IMR-90 (cell line): Measurements from ENCODE around the gene TMEM54. TPM values are rescaled to one million over a fixed set of nuclear protein-coding genes. Genes with fewer than 3 reads are reported as not detected.

ENCODE experiments used
- ATAC-seq: fragments of 200-7000 bp; cut with Tn5 transposase; 2 replicates; pipeline ENCODE4 v1.9.1; 2020; ENCODE audit warnings: low read depth, mild to moderate bottlenecking, moderate library complexity
- BruUV-seq: library from RNA; stranded (reverse); fragments of 400-500 nt; replicated peaks from 2 replicates; lab custom pipeline; 2021; lab: Mats Ljungman, UMichigan
- CTCF ChIA-PET: fragments of 300-600 bp; formaldehyde crosslinking; extraction: SDS; loops from one replicate; lab custom pipeline; 2021; ENCODE audit warnings: antibody characterized with exemption; lab: Yijun Ruan, JAX
- POLR2A ChIA-PET: fragments of 300-600 bp; sonication (Branson Sonifier 250); formaldehyde crosslinking; loops from one replicate; lab custom pipeline; 2022; ENCODE audit warnings: antibody characterized with exemption; ENCODE audit not compliant: unreplicated experiment; lab: Charles Lee
- DNase-seq: peaks from one replicate; pipeline ENCODE4 v3.0.0; 2013
- H2AFZ ChIP-seq: replicated peaks from 2 replicates; pipeline ENCODE3; 2013; ENCODE audit warnings: low read length, mild to moderate bottlenecking; ENCODE audit not compliant: poor library complexity
- H2AK5ac ChIP-seq: 2 replicates; pipeline ENCODE4 v1.6.1; 2013; ENCODE audit warnings: low read depth, low read length, inconsistent platforms
- H2AK9ac ChIP-seq: replicated peaks from 2 replicates; pipeline ENCODE3; 2013; ENCODE audit warnings: mild to moderate bottlenecking, low read depth, low read length, moderate library complexity; ENCODE audit not compliant: poor library complexity
- H2BK120ac ChIP-seq: 2 replicates; pipeline ENCODE4 v1.6.1; 2013; ENCODE audit warnings: low read depth, low read length, inconsistent platforms
- H2BK15ac ChIP-seq: 3 replicates; pipeline ENCODE4 v1.6.1; 2013; ENCODE audit warnings: low read depth, low read length, inconsistent platforms
- H2BK20ac ChIP-seq: 2 replicates; pipeline ENCODE4 v1.6.1; 2013; ENCODE audit warnings: low read depth, mild to moderate bottlenecking, inconsistent platforms, low read length, moderate library complexity
- H2BK5ac ChIP-seq: 2 replicates; pipeline ENCODE4 v1.6.1; 2013; ENCODE audit warnings: mild to moderate bottlenecking, low read depth, low read length, inconsistent platforms; ENCODE audit not compliant: poor library complexity, severe bottlenecking
- H3K14ac ChIP-seq: replicated peaks from 2 replicates; pipeline ENCODE4 v1.6.1; 2013; ENCODE audit warnings: low read depth, low read length, inconsistent platforms
- H3K18ac ChIP-seq: 2 replicates; pipeline ENCODE4 v1.6.1; 2013; ENCODE audit warnings: low read depth, low read length, control low read depth
- H3K23ac ChIP-seq: 2 replicates; pipeline ENCODE4 v1.6.1; 2013; ENCODE audit warnings: low read depth, low read length, inconsistent platforms
- H3K27ac ChIP-seq: 2 replicates; pipeline ENCODE4 v1.5.1; 2013; ENCODE audit warnings: mild to moderate bottlenecking, control low read depth, low read length; ENCODE audit not compliant: insufficient read depth
- H3K27me3 ChIP-seq: 2 replicates; pipeline ENCODE4 v1.6.1; 2013; ENCODE audit warnings: low read length; ENCODE audit not compliant: control insufficient read depth, insufficient read depth
- H3K36me3 ChIP-seq: 2 replicates; pipeline ENCODE4 v1.6.1; 2013; ENCODE audit warnings: low read length, mixed read lengths; ENCODE audit not compliant: control insufficient read depth, insufficient read depth
- H3K4ac ChIP-seq: 2 replicates; pipeline ENCODE4 v1.6.1; 2013; ENCODE audit warnings: low read depth, low read length, inconsistent platforms
- H3K4me1 ChIP-seq: 2 replicates; pipeline ENCODE4 v1.6.1; 2013; ENCODE audit warnings: low read length, mixed read lengths; ENCODE audit not compliant: control insufficient read depth, insufficient read depth
- H3K4me2 ChIP-seq: 2 replicates; pipeline ENCODE4 v1.6.1; 2013; ENCODE audit warnings: low read depth, mild to moderate bottlenecking, control low read depth, low read length, moderate library complexity
- H3K4me3 ChIP-seq: 2 replicates; pipeline ENCODE4 v1.5.1; 2013; ENCODE audit warnings: low read depth, mild to moderate bottlenecking, control low read depth, low read length, moderate library complexity; ENCODE audit not compliant: insufficient read depth
- H3K56ac ChIP-seq: 2 replicates; pipeline ENCODE4 v1.6.1; 2013; ENCODE audit warnings: low read length, inconsistent platforms; ENCODE audit not compliant: insufficient read depth; ENCODE audit errors: extremely low read depth
- H3K79me1 ChIP-seq, 2 experiments: 2 replicates each; pipeline ENCODE4 v1.6.1; 2013; ENCODE audit warnings: low read length in 2 of 2, inconsistent platforms in 1 of 2, low read depth in 1 of 2
- H3K9ac ChIP-seq: 2 replicates; pipeline ENCODE4 v1.6.1; 2013; ENCODE audit warnings: low read depth, low read length, control low read depth
- H3K9me1 ChIP-seq: 2 replicates; pipeline ENCODE4 v1.6.1; 2013; ENCODE audit warnings: low read length, inconsistent platforms; ENCODE audit not compliant: insufficient read depth
- H3K9me3 ChIP-seq: 2 replicates; pipeline ENCODE4 v1.6.1; 2013; ENCODE audit warnings: low read length; ENCODE audit not compliant: control insufficient read depth, insufficient read depth
- H4K20me1 ChIP-seq: 2 replicates; pipeline ENCODE4 v1.6.1; 2013; ENCODE audit warnings: low read length, inconsistent platforms; ENCODE audit not compliant: insufficient read depth
- H4K5ac ChIP-seq: 2 replicates; pipeline ENCODE4 v1.6.1; 2013; ENCODE audit warnings: mild to moderate bottlenecking, low read depth, low read length, control low read depth
- H4K8ac ChIP-seq, 2 experiments: 2 replicates each; pipeline ENCODE4 v1.6.1; 2013; ENCODE audit warnings: low read depth in 2 of 2, low read length in 2 of 2, control low read depth in 1 of 2, inconsistent platforms in 1 of 2
- H4K91ac ChIP-seq: 2 replicates; pipeline ENCODE4 v1.6.1; 2013; ENCODE audit warnings: low read depth, low read length, inconsistent platforms; ENCODE audit not compliant: insufficient read depth
- CEBPB ChIP-seq: IDR thresholded peaks from 2 replicates; pipeline ENCODE4 v1.6.1; 2012; ENCODE audit warnings: low read depth, low read length, improper control_type of control experiment
- ELK1 ChIP-seq: fragments of 150-350 bp; IDR thresholded peaks from 2 replicates; pipeline ENCODE4 v1.6.1; 2016; ENCODE audit warnings: low read depth, mild to moderate bottlenecking, low read length, moderate library complexity, borderline replicate concordance
- FOS ChIP-seq: fragments of 150-350 bp; IDR thresholded peaks from 2 replicates; pipeline ENCODE4 v1.6.1; 2016; ENCODE audit warnings: low read depth, low read length
- MAFK ChIP-seq: IDR thresholded peaks from 2 replicates; pipeline ENCODE4 v1.6.1; 2012; ENCODE audit warnings: low read depth, low read length, improper control_type of control experiment
- MXI1 ChIP-seq: IDR thresholded peaks from 2 replicates; pipeline ENCODE4 v1.6.1; 2012; ENCODE audit warnings: low read depth, mild to moderate bottlenecking, low read length, moderate library complexity, borderline replicate concordance
- NFE2L2 ChIP-seq: fragments of 150-350 bp; IDR thresholded peaks from 2 replicates; pipeline ENCODE4 v1.6.1; 2016; ENCODE audit warnings: low read depth, mild to moderate bottlenecking, low read length
- POLR2A ChIP-seq: IDR thresholded peaks from 2 replicates; pipeline ENCODE4 v1.6.1; 2012; ENCODE audit warnings: mild to moderate bottlenecking, low read depth, low read length
- RCOR1 ChIP-seq: IDR thresholded peaks from 2 replicates; pipeline ENCODE4 v1.6.1; 2012; ENCODE audit warnings: mild to moderate bottlenecking, low read length, improper control_type of control experiment; ENCODE audit not compliant: insufficient replicate concordance
- whole genome bisulfite sequencing, 2 experiments: methylation state at CpG; one replicate each; pipeline versions ENCODE4 v1.1.5 to v1.1.7; 2013; ENCODE audit warnings: missing lambda C conversion rate in 2 of 2; ENCODE audit not compliant: insufficient read length in 1 of 2; ENCODE audit errors: extremely low coverage in 2 of 2; 5-methylcytosine and 5-hydroxymethylcytosine counted together
- dilution Hi-C: fragments of 300-500 bp; cut with HindIII; formaldehyde crosslinking; loops from one replicate; pipeline ENCODE4 v1.14.3; 2018; ENCODE audit warnings: low sequenced_read_pairs; ENCODE audit not compliant: unreplicated experiment
- in situ Hi-C: fragments of 300-500 bp; cut with MboI; formaldehyde crosslinking; loops from 3 replicates; pipeline ENCODE4 v1.14.3; 2019; ENCODE audit warnings: low sequenced_read_pairs, inconsistent platforms, mixed read lengths
- intact Hi-C: fragments of 100-400 bp; cut with micrococcal nuclease; formaldehyde crosslinking; loops from 2 replicates; pipeline ENCODE4 v1.10.0; 2022
- polyA plus RNA-seq, 3 experiments: library from polyadenylated mRNA; depleted of rRNA; stranded (reverse); fragments of >200 nt; gene quantifications; 2 replicates each; pipeline ENCODE4 v1.2.3, GENCODE V29; 2012; ENCODE audit warnings: low replicate concordance in 1 of 3
- total RNA-seq: library from RNA; depleted of rRNA; stranded (reverse); fragments of >200 nt; gene quantifications from 2 replicates; pipeline ENCODE4 v1.2.3, GENCODE V29; 2012

The TMEM54 gene
- total and polyA plus RNA-seq, 2 of the 4 experiments (the other 2 are of a cell fraction) = 25.5 to 75.2 TPM

DNA sequence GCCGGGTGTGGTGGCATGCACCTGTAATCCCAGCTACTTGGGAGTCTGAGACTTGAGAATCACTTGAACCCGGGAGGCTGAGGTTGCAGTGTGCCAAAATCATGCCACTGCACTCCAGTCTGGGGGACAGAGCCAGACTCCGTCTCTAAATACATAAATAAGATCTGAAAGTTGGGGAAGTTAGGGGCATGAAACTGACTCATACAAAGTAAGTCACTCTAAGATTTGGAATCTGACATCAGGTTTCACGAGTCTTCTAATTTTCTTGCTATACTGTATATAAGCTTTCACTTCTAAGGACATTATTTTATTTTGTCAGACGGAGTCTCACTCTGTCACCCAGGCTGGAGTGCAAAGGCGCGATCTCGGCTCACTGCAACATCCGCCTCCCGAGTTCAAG is 33.3 kb upstream of the TMEM54 start:
- POLR2A ChIA-PET = no interaction called here
- in situ Hi-C loops = loop anchor here (5.0 to 10.0 kb wide), 2 partner anchors 73 to 120 kb away; no protein-coding TSS in a partner anchor
- no peak for DNase-seq

More for the DNA sequence above, 33.3 kb upstream of the TMEM54 start:
- no peak overlapping the region for H2AFZ ChIP-seq
- no peak overlapping the region for H2AK9ac ChIP-seq
- no peak overlapping the region for H3K14ac ChIP-seq
- BruUV-seq = no TSS peak
- WGBS, 2 experiments = 100% methylated on average over 1 of the region's 10 CpGs; no CpG with 5 or more reads in 1 of the 2 experiments
- no peak overlapping the region for H3K27ac ChIP-seq
- H3K56ac ChIP-seq = no peak overlapping the region
- intact Hi-C loops (no loop called here), dilution Hi-C loops (no loop called here)
- H4K20me1 ChIP-seq = no peaks in the 10 kb centered on the region
- H3K79me1 ChIP-seq = peaks cover 3 to 5% of the 10 kb centered on the region in 2 experiments; a peak in 1 of 4 replicates
- no peak overlapping the region for H3K9ac ChIP-seq
- no peak overlapping the region for H4K5ac ChIP-seq
- no peak overlapping the region for H2AK5ac ChIP-seq
- no peaks in the 10 kb centered on the region for H3K9me3 ChIP-seq
- H2BK120ac ChIP-seq = no peak overlapping the region
- no peak overlapping the region for H3K18ac ChIP-seq
- peaks cover 6% of the 10 kb centered on the region for H3K4me1 ChIP-seq
- CTCF ChIA-PET = interaction anchor here (2.4 to 2.6 kb wide), 2 partner anchors 73 to 120 kb away, joined by 7 to 16 read pairs; no protein-coding TSS in a partner anchor
- H3K4ac ChIP-seq = no peak overlapping the region
- H3K36me3 ChIP-seq = peaks cover 9% of the 10 kb centered on the region
- no peak overlapping the region for H2BK5ac ChIP-seq
- H3K27me3 ChIP-seq = no peaks in the 10 kb centered on the region
- no peak for ATAC-seq
- no peak overlapping the region for H2BK20ac ChIP-seq
- H4K91ac ChIP-seq = no peak overlapping the region
- no peak overlapping the region for H2BK15ac ChIP-seq
- no peak overlapping the region for H3K23ac ChIP-seq
- H3K9me1 ChIP-seq = no peaks in the 10 kb centered on the region; the same call in 1 of the 2 replicates
- H3K4me2 ChIP-seq = no peak overlapping the region
- no peak for TF ChIP-seq POLR2A
- TF ChIP-seq FOS = no peak
- no peak for TF ChIP-seq MAFK
- no peak for TF ChIP-seq CEBPB
- no peak for TF ChIP-seq NFE2L2
- TF ChIP-seq RCOR1 = no peak
- TF ChIP-seq ELK1 = no peak
- TF ChIP-seq MXI1 = no peak
- no peak overlapping the region for H4K8ac ChIP-seq
- H3K4me3 ChIP-seq = no peak overlapping the region
